AG09319 (cell line): ENCODE data around the gene KRTAP5-8.

ENCODE experiments used
- DNase-seq: peaks from one replicate; pipeline ENCODE4 v3.0.0-alpha.2; 2010; ENCODE audit warnings: low read depth; ENCODE audit errors: extremely low read depth
- TF ChIP-seq, protein P1 (sequence below): IDR thresholded peaks from 2 replicates; pipeline ENCODE4 v1.5.1; 2011; ENCODE audit warnings: low read depth, mild to moderate bottlenecking, inconsistent platforms, low read length, moderate library complexity

The KRTAP5-8 gene

DNA sequence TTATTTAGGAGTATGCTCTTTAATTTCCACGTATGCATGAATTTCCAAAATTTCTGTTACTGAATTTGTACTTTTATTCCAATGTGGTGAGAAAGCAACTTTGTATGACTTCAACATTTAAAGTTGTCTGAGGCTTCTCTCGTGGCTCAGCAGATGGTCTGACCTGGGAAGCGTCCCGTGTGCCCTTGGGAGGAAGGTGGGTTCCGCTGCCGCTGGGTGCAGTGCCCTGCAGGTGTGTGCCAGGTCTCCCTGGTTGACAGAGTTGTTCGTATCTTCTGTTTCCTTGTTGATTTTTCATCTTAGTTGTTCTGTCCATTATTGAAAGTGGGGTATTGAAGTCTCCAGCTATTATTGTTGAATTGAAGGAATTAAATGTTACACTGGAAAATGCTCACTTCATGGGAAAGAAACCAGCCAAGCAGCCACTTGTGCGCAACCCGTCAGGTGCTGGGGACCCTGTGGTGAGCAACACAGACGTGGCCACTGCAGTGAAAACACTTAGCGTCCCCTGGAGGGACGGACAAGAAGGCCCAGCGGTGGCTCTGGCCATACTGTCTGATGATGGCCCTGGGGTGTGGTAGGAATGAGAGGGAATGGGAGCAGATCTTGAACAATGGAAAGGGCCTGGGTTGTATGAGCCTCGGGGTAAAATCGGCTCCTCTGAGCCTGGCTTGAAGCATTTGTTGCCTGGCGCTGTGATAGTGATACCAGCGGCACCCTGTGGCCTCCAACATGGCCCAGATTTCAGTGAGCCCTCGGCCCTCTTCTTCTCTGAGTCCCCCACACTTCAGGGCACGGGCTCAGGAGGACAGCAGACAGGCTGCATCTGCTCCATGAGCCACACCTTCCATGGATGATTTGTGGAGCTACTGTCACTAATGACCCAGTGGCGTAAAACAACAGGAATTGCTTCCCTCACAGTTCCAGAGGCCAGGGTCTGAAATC is 42.3 kb upstream of the KRTAP5-8 start:
- no peak for DNase-seq
- TF ChIP-seq, protein P1, sequence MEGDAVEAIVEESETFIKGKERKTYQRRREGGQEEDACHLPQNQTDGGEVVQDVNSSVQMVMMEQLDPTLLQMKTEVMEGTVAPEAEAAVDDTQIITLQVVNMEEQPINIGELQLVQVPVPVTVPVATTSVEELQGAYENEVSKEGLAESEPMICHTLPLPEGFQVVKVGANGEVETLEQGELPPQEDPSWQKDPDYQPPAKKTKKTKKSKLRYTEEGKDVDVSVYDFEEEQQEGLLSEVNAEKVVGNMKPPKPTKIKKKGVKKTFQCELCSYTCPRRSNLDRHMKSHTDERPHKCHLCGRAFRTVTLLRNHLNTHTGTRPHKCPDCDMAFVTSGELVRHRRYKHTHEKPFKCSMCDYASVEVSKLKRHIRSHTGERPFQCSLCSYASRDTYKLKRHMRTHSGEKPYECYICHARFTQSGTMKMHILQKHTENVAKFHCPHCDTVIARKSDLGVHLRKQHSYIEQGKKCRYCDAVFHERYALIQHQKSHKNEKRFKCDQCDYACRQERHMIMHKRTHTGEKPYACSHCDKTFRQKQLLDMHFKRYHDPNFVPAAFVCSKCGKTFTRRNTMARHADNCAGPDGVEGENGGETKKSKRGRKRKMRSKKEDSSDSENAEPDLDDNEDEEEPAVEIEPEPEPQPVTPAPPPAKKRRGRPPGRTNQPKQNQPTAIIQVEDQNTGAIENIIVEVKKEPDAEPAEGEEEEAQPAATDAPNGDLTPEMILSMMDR = no peak

DNA sequence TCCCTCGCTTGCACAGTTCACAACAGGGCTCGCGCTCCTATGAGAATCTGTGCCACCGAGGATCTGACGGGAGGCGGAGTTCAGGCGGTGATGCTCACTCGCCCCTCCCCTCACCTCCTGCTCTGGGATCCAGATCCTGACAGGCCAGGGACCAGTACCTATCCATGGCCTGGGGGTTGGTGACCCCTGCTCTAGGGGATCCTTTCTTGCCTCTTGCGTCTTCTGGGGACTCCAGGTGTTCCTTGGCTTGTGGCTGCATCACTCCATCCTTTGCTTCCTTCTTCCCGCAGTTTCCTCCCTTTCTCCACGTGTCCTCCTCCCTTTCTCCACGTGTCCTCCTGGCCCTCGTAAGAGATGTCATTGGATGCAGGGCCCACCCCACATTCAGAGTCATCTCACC is 41.4 kb upstream of the KRTAP5-8 start:
- no peak for DNase-seq

DNA sequence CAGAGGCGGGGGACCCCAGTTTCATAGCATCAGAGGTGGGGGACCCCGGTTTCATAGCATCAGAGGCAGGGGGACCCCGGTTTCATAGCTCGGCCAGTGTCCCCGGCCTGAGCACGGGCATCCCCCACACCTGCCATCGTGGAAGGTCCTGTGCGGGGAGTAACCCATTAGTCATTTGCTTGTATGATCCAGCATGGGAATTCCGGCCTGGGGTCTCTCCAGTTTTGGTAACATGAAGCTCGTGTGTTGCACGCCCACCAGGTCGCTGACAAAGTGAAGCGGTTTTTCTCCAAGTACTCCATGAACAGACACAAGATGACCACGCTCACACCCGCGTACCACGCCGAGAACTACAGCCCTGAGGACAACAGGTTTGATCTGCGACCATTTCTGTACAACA is 39.7 kb upstream of the KRTAP5-8 start:
- TF ChIP-seq, protein P1 = no peak
- no peak for DNase-seq

More for the DNA sequence above, 41.4 kb upstream of the KRTAP5-8 start:
- TF ChIP-seq, protein P1 = no peak

DNA sequence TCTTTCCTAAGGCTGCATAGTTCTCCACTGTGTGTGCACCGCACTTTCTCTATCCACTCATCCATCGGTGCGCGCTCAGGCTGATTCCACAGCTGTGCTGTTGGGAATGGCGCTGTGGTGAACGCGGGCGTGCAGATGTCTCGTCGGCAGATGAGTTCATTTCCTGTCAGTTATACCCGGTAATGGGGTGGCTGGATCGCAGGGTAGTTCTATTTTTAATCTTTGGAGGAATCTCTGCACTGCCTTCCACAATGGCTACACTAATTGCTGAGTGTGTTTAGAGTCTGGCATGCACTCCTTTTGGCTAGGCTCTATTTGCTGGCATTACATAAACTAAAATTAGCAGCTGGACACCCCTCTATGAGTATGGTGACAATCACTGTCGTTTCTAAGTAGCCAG is 38.7 kb upstream of the KRTAP5-8 start:
- TF ChIP-seq, protein P1 = no peak
- no peak for DNase-seq

DNA sequence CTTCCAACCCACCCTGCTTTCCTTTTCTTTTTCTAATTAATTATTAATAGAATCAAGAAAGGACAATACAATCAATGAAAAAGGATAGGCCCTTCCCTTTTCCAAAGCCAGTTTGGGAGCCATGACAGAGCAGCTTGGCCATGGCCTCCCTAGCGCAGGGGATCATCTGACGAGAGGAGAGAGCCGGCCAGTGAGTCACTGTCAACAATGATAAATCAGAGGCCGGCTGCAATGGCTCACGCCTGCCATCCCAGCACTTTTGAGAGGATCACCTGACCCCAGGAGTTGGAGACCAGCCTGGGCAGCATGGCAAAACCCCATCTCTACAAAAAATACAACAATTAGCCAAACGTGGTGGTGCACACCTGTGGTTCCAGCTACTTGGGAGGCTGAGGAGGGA is 38.3 kb upstream of the KRTAP5-8 start:
- TF ChIP-seq, protein P1 = no peak
- no peak for DNase-seq

DNA sequence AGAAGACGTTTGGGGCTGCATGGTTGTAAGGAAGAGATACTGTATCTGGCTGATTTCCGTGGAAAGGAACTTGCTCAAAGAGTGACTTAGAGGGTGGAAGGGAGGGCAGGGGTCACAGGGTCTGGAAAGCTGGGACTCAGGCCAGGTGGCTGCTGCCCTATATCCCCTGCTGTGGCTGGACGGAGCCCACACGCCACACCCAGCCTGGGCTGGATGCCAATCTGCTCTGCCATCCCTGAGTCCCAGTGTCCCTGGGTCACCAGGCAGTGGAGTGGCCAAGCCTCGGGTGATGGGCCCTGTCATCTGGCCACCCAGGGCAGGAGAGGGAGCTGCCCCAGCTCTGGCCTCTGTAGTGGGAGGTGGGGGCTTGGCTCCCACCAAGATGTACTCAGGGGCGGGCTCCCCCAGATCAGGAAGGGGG is 37.2 kb upstream of the KRTAP5-8 start:
- TF ChIP-seq, protein P1 = no peak
- DNase-seq = no peak
